Esophagus muscularis mucosa (tissue), 3 donors: Measurements from ENCODE around the gene MAGEB1.

Experiments used
- CTCF ChIP-seq, 3 experiments: fragments of 200-600 bp in 2 of 3; fragments of 450-650 bp in 1 of 3; sonication (generic) in 2 of 3; IDR thresholded peaks; one replicate each; pipeline ENCODE4 v1.5.1; 2017 to 2019; ENCODE audit warnings: antibody characterized with exemption in 3 of 3, mild to moderate bottlenecking in 2 of 3, moderate library complexity in 1 of 3
- POLR2A ChIP-seq: fragments of 450-650 bp; IDR thresholded peaks from one replicate; pipeline ENCODE4 v1.6.1; 2017; ENCODE audit warnings: antibody characterized with exemption, moderate library complexity, mild to moderate bottlenecking, low read depth
- POLR2AphosphoS5 ChIP-seq, 2 donors: sonication (generic); formaldehyde crosslinking; IDR thresholded peaks; one replicate each; pipeline ENCODE4 v1.6.1; 2017; ENCODE audit warnings: antibody characterized with exemption in 2 of 2

DNA sequence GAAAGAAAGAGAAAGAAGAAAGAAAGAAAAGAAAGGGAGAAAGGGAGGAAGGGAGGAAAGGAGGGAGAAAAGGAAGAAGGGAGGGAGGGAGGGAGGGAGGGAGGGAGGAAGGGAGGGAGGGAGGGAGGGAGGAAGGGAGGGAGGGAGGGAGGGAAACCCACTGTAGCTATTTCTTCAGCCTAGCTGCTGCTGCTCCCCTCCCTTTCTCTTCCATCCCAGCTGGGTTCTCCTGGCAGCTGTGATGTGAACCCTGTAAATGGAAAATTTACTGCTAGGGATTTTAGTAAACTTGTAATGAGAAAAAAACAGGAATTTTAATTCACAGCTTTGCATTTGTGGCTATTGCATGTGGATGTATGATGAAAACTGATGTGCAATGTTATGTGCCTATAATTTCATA, 54.3 kb downstream of the MAGEB1 start:
- no peak for TF ChIP-seq CTCF (IDR thresholded peaks at IDR 0.05)
- TF ChIP-seq POLR2A: no peak
- TF ChIP-seq POLR2AphosphoS5 (IDR thresholded peaks at IDR 0.05): no peak
